ENCODE data around the gene TCF12.

- TF ChIP-seq CTCF (IDR thresholded peaks at IDR 0.05), result no peak
- no peak for TF ChIP-seq SIN3A (IDR thresholded peaks at IDR 0.05; ENCODE audit: borderline replicate concordance, insufficient read depth, low read depth, low read length)
- no peak for TF ChIP-seq TCF7L2 (IDR thresholded peaks at IDR 0.05; ENCODE audit: low read depth, low read length)
- TF ChIP-seq POLR2AphosphoS5 (IDR thresholded peaks at IDR 0.05; ENCODE audit: low read depth, low read length), result no peak
Observed at GRCh38 chr15:57324944-57325679, 406.7 kb downstream of the TCF12 start.
